K562 (cell line): Measurements from ENCODE around the gene DGCR6L. TPM values are rescaled to one million over a fixed set of nuclear protein-coding genes. Genes with fewer than 3 reads are reported as not detected.

ENCODE experiments used
- BCL6 ChIP-seq: fragments of 250-450 bp; sonication (Bioruptor Pico); IDR thresholded peaks from 2 replicates; pipeline ENCODE4 v1.4.0; 2020
- CBFB ChIP-seq: sonication (generic); formaldehyde crosslinking; IDR thresholded peaks from 2 replicates; pipeline ENCODE4 v1.4.0; 2020; ENCODE audit warnings: mild to moderate bottlenecking, missing genetic modification reagents
- DPF2 ChIP-seq: fragments of 450-650 bp; IDR thresholded peaks from 2 replicates; pipeline ENCODE4 v1.6.1; 2016
- ELF1 ChIP-seq: fragments of 200-800 bp; sonication (Bioruptor generic); IDR thresholded peaks from 2 replicates; pipeline ENCODE4 v1.6.1; 2016; ENCODE audit warnings: missing genetic modification characterization, missing compliant biosample characterization
- ELF4 ChIP-seq: fragments of 450-650 bp; formaldehyde crosslinking; IDR thresholded peaks from 2 replicates; pipeline ENCODE4 v1.4.0; 2022; ENCODE audit warnings: missing genetic modification characterization
- FOXP4 ChIP-seq: sonication (generic); formaldehyde crosslinking; IDR thresholded peaks from 2 replicates; pipeline ENCODE4 v1.8.0; 2022; ENCODE audit warnings: mild to moderate bottlenecking, missing genetic modification reagents, borderline replicate concordance
- MCM5 ChIP-seq: fragments of 450-650 bp; IDR thresholded peaks from 2 replicates; pipeline ENCODE4 v1.6.1; 2016; ENCODE audit warnings: low read depth
- MYC ChIP-seq, 2 experiments: fragments of 250-450 bp in 1 of 2; sonication (Bioruptor Pico) in 1 of 2; IDR thresholded peaks; 2 replicates each; pipeline versions ENCODE4 v1.5.1 to v1.6.1; 2012 to 2021; ENCODE audit warnings: low read depth in 2 of 2, borderline replicate concordance in 1 of 2, improper control_type of control experiment in 1 of 2, low read length in 1 of 2, mild to moderate bottlenecking in 1 of 2, moderate library complexity in 1 of 2
- NCOR1 ChIP-seq: fragments of 450-650 bp; IDR thresholded peaks from 2 replicates; pipeline ENCODE4 v1.6.1; 2016; ENCODE audit warnings: mild to moderate bottlenecking, moderate library complexity
- PHF21A ChIP-seq: fragments of 450-650 bp; IDR thresholded peaks from 2 replicates; pipeline ENCODE4 v1.6.1; 2017; ENCODE audit warnings: low read depth, borderline replicate concordance
- RREB1 ChIP-seq: fragments of 250-450 bp; sonication (Bioruptor Pico); IDR thresholded peaks from 2 replicates; pipeline ENCODE4 v1.4.0; 2020
- SRSF7 ChIP-seq: fragments of 200-400 bp; formaldehyde crosslinking; optimal IDR thresholded peaks from 2 replicates; pipeline ENCODE3; 2017; ENCODE audit warnings: mild to moderate bottlenecking, low read depth, low read length
- TAF1 ChIP-seq: IDR thresholded peaks from 2 replicates; pipeline ENCODE4 v1.6.1; 2011; ENCODE audit warnings: mild to moderate bottlenecking, low read length, moderate library complexity; ENCODE audit not compliant: insufficient read depth, control insufficient read depth, severe bottlenecking; ENCODE audit errors: extremely low read depth
- YY1 ChIP-seq, 3 experiments: IDR thresholded peaks; 2 replicates each; pipeline ENCODE4 v1.6.1; 2011; ENCODE audit warnings: low read length in 2 of 3, mild to moderate bottlenecking in 2 of 3, moderate library complexity in 2 of 3, borderline replicate concordance in 1 of 3, control low read depth in 1 of 3, low read depth in 1 of 3; ENCODE audit not compliant: insufficient read depth in 3 of 3, insufficient replicate concordance in 2 of 3, control insufficient read depth in 1 of 3, insufficient read length in 1 of 3; ENCODE audit errors: extremely low read depth in 1 of 3
- ZNF146 ChIP-seq: IDR thresholded peaks from one replicate; pipeline ENCODE4 v1.6.1; 2018; ENCODE audit warnings: missing compliant biosample characterization; ENCODE audit not compliant: unreplicated experiment
- ZNF586 ChIP-seq: fragments of 450-650 bp; formaldehyde crosslinking; conservative IDR thresholded peaks from 2 replicates; pipeline ENCODE4 v1.4.0; 2020; ENCODE audit warnings: mild to moderate bottlenecking, moderate library complexity
- polyA plus RNA-seq, 8 experiments: library from polyadenylated mRNA; depleted of rRNA in 4 of 8; stranded (reverse) in 5 of 8; unstranded in 3 of 8; fragments of >200 nt; fragmentation: Nextera tagmentation in 2 of 8; fragmentation: Illumina TruSeq in 1 of 8; extraction: Ambion mirVana in 2 of 8; extraction: Trizol in 1 of 8; gene quantifications; 2 replicates each; pipeline versions ENCODE4 v1.2.1 to v1.2.3, GENCODE V29; 2011 to 2014; ENCODE audit warnings: inconsistent platforms in 1 of 8, missing spikeins in 1 of 8
- total RNA-seq, 7 experiments: library from RNA; depleted of rRNA in 6 of 7; stranded (reverse); fragments of >200 nt in 6 of 7; fragmentation: Illumina TruSeq in 2 of 7; extraction: Trizol in 2 of 7; gene quantifications; 2 replicates each; pipeline versions ENCODE4 v1.2.1 to v1.2.3, GENCODE V29; 2011 to 2021; ENCODE audit warnings: low replicate concordance in 1 of 7

The DGCR6L gene
- total and polyA plus RNA-seq, 9 of the 15 experiments (the other 6 are each of a cell fraction or from before 2014, with no cell fraction given): 3.6 to 151 (median 51.0) TPM

- TF ChIP-seq FOXP4 (CRISPR knock-in tag) (no peak), YY1 (IDR thresholded peaks at IDR 0.05; ENCODE audit: borderline replicate concordance in 1 of 3, control insufficient read depth in 1 of 3, extremely low read depth in 1 of 3, insufficient read depth in 3 of 3, insufficient read length in 1 of 3, insufficient replicate concordance in 2 of 3, low read depth in 1 of 3, low read length in 2 of 3) (no peak), MYC (IDR thresholded peaks at IDR 0.05; ENCODE audit: low read depth, low read length) (no peak), MYC (CRISPR knock-in tag; IDR thresholded peaks at IDR 0.05; ENCODE audit: borderline replicate concordance, low read depth) (peak; percentile 25; the same call in 1 of the 2 replicates), DPF2 (no peak), ZNF146 (no peak), SRSF7 (no peak), TAF1 (no peak), ELF4 (CRISPR knock-in tag) (0 out of 2 replicates have a peak, but pooled peaks have one; percentile 36), PHF21A (no peak), NCOR1 (no peak), ELF1 (no peak), MCM5 (no peak), BCL6 (CRISPR knock-in tag) (no peak), CBFB (peak; percentile 91), ZNF586 (CRISPR knock-in tag) (0 out of 2 replicates have a peak, but pooled peaks have one; percentile 25), RREB1 (CRISPR knock-in tag) (0 out of 2 replicates have a peak, but pooled peaks have one; percentile 44)
Observed at GRCh38 chr22:20271114-20271994, 48.5 kb downstream of the DGCR6L start (continued).
